Motor neuron (in vitro differentiated cells): ENCODE data around the gene KLK10. TPM values are rescaled to one million over a fixed set of nuclear protein-coding genes. Genes with fewer than 3 reads are reported as not detected.

Experiments
- ATAC-seq, 8 experiments: fragments of 200-7000 bp; cut with Tn5 transposase; replicated peaks in 6 of 8; 2 replicates each; pipeline ENCODE4 v1.8.0; 2021; ENCODE audit warnings: mild to moderate bottlenecking in 8 of 8, moderate library complexity in 8 of 8
- H3K27ac ChIP-seq, 2 donors: fragments of 250-450 bp; sonication (Bioruptor Pico); 2 replicates each; pipeline ENCODE4 v1.9.0; 2021; ENCODE audit warnings: antibody characterized with exemption in 2 of 2, mild to moderate bottlenecking in 2 of 2, moderate library complexity in 1 of 2
- H3K4me1 ChIP-seq, 2 donors: fragments of 250-450 bp; sonication (Bioruptor Pico); replicated peaks in 1 of 2; 2 replicates each; pipeline ENCODE4 v1.6.1; 2021; ENCODE audit warnings: antibody characterized with exemption in 2 of 2, mild to moderate bottlenecking in 2 of 2, moderate library complexity in 1 of 2
- H3K4me3 ChIP-seq, 5 donors: fragments of 250-450 bp; sonication (Bioruptor Pico); 2 replicates each; pipeline ENCODE4 v1.9.0; 2021; ENCODE audit warnings: antibody characterized with exemption in 5 of 5, mild to moderate bottlenecking in 5 of 5, moderate library complexity in 4 of 5
- WGBS, 10 experiments: fragments of 450-650 bp; shearing (Covaris generic); methylation state at CpG; one replicate each; pipeline ENCODE4 v1.0.0; 2022; 5-methylcytosine and 5-hydroxymethylcytosine counted together
- in situ Hi-C, 9 experiments: fragments of 400-800 bp; cut with MboI; loops; one replicate each; pipeline ENCODE4 v1.15.0; 2021; ENCODE audit warnings: low sequenced_read_pairs in 9 of 9, low pct_unique_long_range_greater_than_20kb in 2 of 9; ENCODE audit not compliant: unreplicated experiment in 9 of 9
- total RNA-seq, 8 experiments: library from RNA; unstranded; fragments of 300-600 nt; gene quantifications; 2 replicates each; pipeline versions ENCODE4 v1.2.3 to v1.2.4, GENCODE V29; 2022

The KLK10 gene
- total RNA-seq, 8 experiments from 2014 or later = 0.14 to 0.81 (median 0.37) TPM

DNA sequence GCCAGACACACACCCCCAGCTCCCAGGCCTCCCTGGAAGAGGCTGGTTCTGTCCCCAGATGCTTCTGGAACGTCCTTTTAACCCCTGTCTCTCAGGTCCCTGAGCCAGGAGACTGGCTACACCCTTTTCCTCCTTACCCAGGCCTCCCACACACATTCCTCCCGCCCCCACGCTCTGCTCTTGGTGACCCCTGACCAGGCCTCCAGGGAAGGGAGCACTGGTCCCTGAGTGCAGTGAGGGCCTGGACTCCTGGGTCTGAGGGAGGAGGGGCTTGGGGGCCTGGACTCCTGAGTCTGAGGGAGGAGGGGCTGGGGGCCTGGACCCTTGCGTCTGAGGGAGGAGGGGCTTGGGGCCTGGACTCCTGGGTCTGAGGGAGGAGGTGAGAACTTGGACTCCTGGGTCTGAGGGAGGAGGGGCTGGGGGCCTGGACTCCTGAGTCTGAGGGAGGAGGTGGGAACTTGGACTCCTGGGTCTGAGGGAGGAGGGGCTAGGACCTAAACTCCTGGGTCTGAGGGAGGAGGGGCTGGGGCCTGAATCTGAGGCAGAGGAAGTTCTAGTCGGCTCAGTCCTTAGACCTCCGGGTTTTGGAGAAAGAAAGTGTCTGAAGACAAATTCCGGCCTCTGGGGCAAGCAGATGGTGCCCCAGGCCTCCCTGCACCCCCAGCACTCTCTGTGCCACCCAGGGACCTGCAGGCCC, 50.6 kb downstream of the KLK10 start:
- ATAC-seq = peak in 1 of 8 experiments; percentile 44
- no peaks in the 10 kb centered on the region for H3K4me1 ChIP-seq
- in situ Hi-C loops = no loop called here
- H3K27ac ChIP-seq = no peak overlapping the region
- no peak overlapping the region for H3K4me3 ChIP-seq
- WGBS, 10 experiments = 0 to 92% methylated on average over 1 to 2 of the region's 7 CpGs; no CpG with 5 or more reads in 8 of the 10 experiments

- in situ Hi-C loops = no loop called here
- Histone ChIP-seq H3K4me1 (no peaks in the 10 kb centered on the region), H3K4me3 (no peak overlapping the region), H3K27ac (no peak overlapping the region)
- 13 to 90% (median 76%) methylated on average over 2 to 3 of the region's 20 CpGs; no CpG with 5 or more reads in 6 of the 10 experiments for WGBS, 10 experiments
- peak in 1 of 8 experiments; percentile 24 for ATAC-seq
Observed at GRCh38 chr19:50967929-50968715, 51.4 kb downstream of the KLK10 start.

- H3K27ac ChIP-seq = no peak overlapping the region
- ATAC-seq = no peak
- in situ Hi-C loops = no loop called here
- WGBS, 10 experiments = 0 to 100% (median 51%) methylated on average over 1 of the region's 3 CpGs
- no peak overlapping the region for H3K4me3 ChIP-seq
- no peaks in the 10 kb centered on the region for H3K4me1 ChIP-seq
Observed at GRCh38 chr19:50964266-50964665, 55.2 kb downstream of the KLK10 start.

GRCh38 chr19:50963381-50963780, 56.1 kb downstream of the KLK10 start:
- no peak for ATAC-seq
- 0 to 100% (median 7%) methylated on average over 1 to 6 of the region's 6 CpGs; no CpG with 5 or more reads in 5 of the 10 experiments for WGBS, 10 experiments
- in situ Hi-C loops = no loop called here
- no peaks in the 10 kb centered on the region for H3K4me1 ChIP-seq
- no peak overlapping the region for H3K4me3 ChIP-seq
- no peak overlapping the region for H3K27ac ChIP-seq

Other genes starting within 250 kb of the KLK10 start
- under 1 TPM in 3 of 8 experiments, not detected in 5; 0.11 to 0.41 (median 0.38) TPM for gene GPR32, start 249.2 kb downstream of the KLK10 start, total RNA-seq
- under 1 TPM in 1 of 8 experiments, not detected in 7; 0.31 TPM for gene ACP4, start 229.3 kb downstream of the KLK10 start, total RNA-seq
- gene KLK1, start 195.9 kb downstream of the KLK10 start, total RNA-seq = 1 to 10 TPM in 1 of 8 experiments, under 1 TPM in 5, not detected in 2; 0.25 to 1.6 (median 0.44) TPM
- under 1 TPM in 6 of 8 experiments, not detected in 2; 0.23 to 0.90 (median 0.36) TPM for gene KLK15, start 186.1 kb downstream of the KLK10 start, total RNA-seq
- 1 to 10 TPM in 3 of 8 experiments, under 1 TPM in 3, not detected in 2; 0.60 to 3.2 (median 1.2) TPM for gene KLK3, start 164.8 kb downstream of the KLK10 start, total RNA-seq
- gene KLK2, start 146.3 kb downstream of the KLK10 start, total RNA-seq = 1 to 10 TPM in 3 of 8 experiments, under 1 TPM in 4, not detected in 1; 0.11 to 3.2 (median 0.81) TPM
- 1 to 10 TPM in 2 of 8 experiments, under 1 TPM in 4, not detected in 2; 0.38 to 1.5 (median 0.57) TPM for gene KLK4, start 108.3 kb downstream of the KLK10 start, total RNA-seq
- gene KLK5, start 66.7 kb downstream of the KLK10 start, total RNA-seq = under 1 TPM in 2 of 8 experiments, not detected in 6; 0.45 to 0.47 TPM
- under 1 TPM in 5 of 8 experiments, not detected in 3; 0.13 to 0.59 (median 0.21) TPM for gene KLK6, start 50.1 kb downstream of the KLK10 start, total RNA-seq
- under 1 TPM in 1 of 8 experiments, not detected in 7; 0.13 TPM for gene KLK7, start 35.8 kb downstream of the KLK10 start, total RNA-seq
- gene KLK8, start 18.1 kb downstream of the KLK10 start, total RNA-seq = not detected
- gene KLK11, start 6.9 kb upstream of the KLK10 start, total RNA-seq = 1 to 10 TPM in 1 of 8 experiments, under 1 TPM in 4, not detected in 3; 0.25 to 1.5 (median 0.46) TPM
- gene KLK12, start 15.3 kb upstream of the KLK10 start, total RNA-seq = under 1 TPM in 1 of 8 experiments, not detected in 7; 0.43 TPM
- gene KLK13, start 45.4 kb upstream of the KLK10 start, total RNA-seq = 10 to 100 TPM in 1 of 8 experiments, 1 to 10 TPM in 1, under 1 TPM in 2, not detected in 4; 0.38 to 11.3 (median 1.5) TPM
- under 1 TPM in 5 of 8 experiments, not detected in 3; 0.16 to 0.85 (median 0.46) TPM for gene KLK14, start 63.2 kb upstream of the KLK10 start, total RNA-seq
- 1 to 10 TPM; 1.7 to 4.0 (median 2.5) TPM for gene CTU1, start 88.7 kb upstream of the KLK10 start, total RNA-seq
- gene SIGLEC9, start 105.2 kb upstream of the KLK10 start, total RNA-seq = under 1 TPM in 3 of 8 experiments, not detected in 5; 0.09 to 0.33 (median 0.21) TPM
- 1 to 10 TPM in 1 of 8 experiments, under 1 TPM in 2, not detected in 5; 0.20 to 1.2 (median 0.33) TPM for gene SIGLEC7, start 122.6 kb upstream of the KLK10 start, total RNA-seq
- 10 to 100 TPM in 1 of 8 experiments, 1 to 10 TPM in 2, under 1 TPM in 3, not detected in 2; 0.09 to 26.1 (median 2.7) TPM for gene CD33, start 205.4 kb upstream of the KLK10 start, total RNA-seq
- 1 to 10 TPM in 1 of 8 experiments, under 1 TPM in 1, not detected in 6; 0.20 to 1.1 TPM for gene SIGLECL1, start 231.4 kb upstream of the KLK10 start, total RNA-seq